Measurements from ENCODE around the gene DNAJC1. TPM values are rescaled to one million over a fixed set of nuclear protein-coding genes. Genes with fewer than 3 reads are reported as not detected.

The DNAJC1 gene
- polyA plus RNA-seq, 1 donor (not counting 4 experiments of a cell fraction or from before 2014, with no cell fraction given) = 24.8 TPM

GRCh38 chr10:21737106-21737505 lies 266.4 kb downstream of the DNAJC1 start:
- peaks cover 16 to 20% of the 10 kb centered on the region in 2 experiments for H3K36me3 ChIP-seq (ENCODE audit: control insufficient read depth in 2 of 2, extremely low read depth in 1 of 2, insufficient read depth in 2 of 2, low read length in 2 of 2)
- no peak overlapping the region for H3K27ac ChIP-seq (ENCODE audit: control insufficient read depth, insufficient read depth, low read length)
- no peak overlapping the region for H2AFZ ChIP-seq (ENCODE audit: control insufficient read depth, low read length)
- no peak overlapping the region for H3K4me2 ChIP-seq (ENCODE audit: control insufficient read depth, extremely low read depth, insufficient read depth, low read depth, low read length)
- H4K20me1 ChIP-seq (ENCODE audit: control insufficient read depth, extremely low read depth, insufficient read depth, low read length) = no peaks in the 10 kb centered on the region
- no peak overlapping the region for H3K9ac ChIP-seq (ENCODE audit: control insufficient read depth, extremely low read depth, insufficient read depth, low read length)
- no peak for FAIRE-seq
- no peaks in the 10 kb centered on the region for H3K9me3 ChIP-seq (ENCODE audit: control insufficient read depth, low read depth, low read length)
- no peak for TF ChIP-seq CTCF (optimal IDR thresholded peaks at IDR 0.05 in 1 of 3, IDR thresholded peaks at IDR 0.05 in 1 of 3, conservative IDR thresholded peaks at IDR 0.05 in 1 of 3; ENCODE audit: extremely low read depth in 1 of 3, insufficient read depth in 2 of 3, low read length in 3 of 3)
- TF ChIP-seq EZH2 (IDR thresholded peaks at IDR 0.05; ENCODE audit: low read length) = no peak
- no peaks in the 10 kb centered on the region for H3K9me1 ChIP-seq (ENCODE audit: control insufficient read depth, extremely low read depth, insufficient read depth, low read length)
- H3K4me3 ChIP-seq (ENCODE audit: control insufficient read depth in 2 of 3, extremely low read depth in 1 of 3, insufficient read depth in 2 of 3, low read depth in 1 of 3, low read length in 3 of 3) = no peak overlapping the region
- no peaks in the 10 kb centered on the region for H3K4me1 ChIP-seq (ENCODE audit: control insufficient read depth, extremely low read depth, insufficient read depth, low read length)
- H3K79me2 ChIP-seq (ENCODE audit: control insufficient read depth, insufficient read depth, low read length) = peaks cover 2% of the 10 kb centered on the region
- no peaks in the 10 kb centered on the region for H3K27me3 ChIP-seq (ENCODE audit: control insufficient read depth, extremely low read depth, insufficient read depth, low read length)
- dilution Hi-C loops (cut with MboI; ENCODE audit: extremely low pct_ligation_motif_present, low sequenced_read_pairs) = no loop called here
- DNase-seq (ENCODE audit: low read depth, low spot score) = no peak

DNA sequence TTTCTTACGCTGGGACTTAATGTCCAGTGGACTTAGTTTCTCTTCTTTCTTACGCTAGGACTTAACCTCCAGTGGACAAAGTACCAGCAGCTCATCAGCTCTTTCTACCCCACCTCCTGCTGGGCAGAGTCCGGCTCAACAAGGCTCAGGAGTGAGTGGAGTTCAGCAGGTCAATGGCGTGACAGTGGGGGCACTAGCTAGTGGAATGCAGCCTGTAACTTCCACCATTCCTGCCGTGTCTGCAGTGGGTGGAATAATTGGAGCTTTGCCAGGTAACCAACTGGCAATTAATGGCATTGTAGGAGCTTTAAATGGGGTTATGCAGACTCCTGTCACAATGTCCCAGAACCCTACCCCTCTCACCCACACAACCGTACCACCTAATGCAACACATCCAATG lies 269.8 kb downstream of the DNAJC1 start:
- dilution Hi-C loops (cut with MboI; ENCODE audit: extremely low pct_ligation_motif_present, low sequenced_read_pairs) = no loop called here
- Histone ChIP-seq H3K9me1 (ENCODE audit: control insufficient read depth, extremely low read depth, insufficient read depth, low read length) (no peaks in the 10 kb centered on the region), H3K27me3 (ENCODE audit: control insufficient read depth, extremely low read depth, insufficient read depth, low read length) (no peaks in the 10 kb centered on the region), H3K79me2 (ENCODE audit: control insufficient read depth, insufficient read depth, low read length) (peaks cover 2% of the 10 kb centered on the region), H3K36me3 (ENCODE audit: control insufficient read depth in 2 of 2, extremely low read depth in 1 of 2, insufficient read depth in 2 of 2, low read length in 2 of 2) (peaks cover 13 to 14% of the 10 kb centered on the region in 2 experiments), H2AFZ (ENCODE audit: control insufficient read depth, low read length) (no peak overlapping the region), H4K20me1 (ENCODE audit: control insufficient read depth, extremely low read depth, insufficient read depth, low read length) (no peaks in the 10 kb centered on the region), H3K4me1 (ENCODE audit: control insufficient read depth, extremely low read depth, insufficient read depth, low read length) (peaks cover 7% of the 10 kb centered on the region), H3K27ac (ENCODE audit: control insufficient read depth, insufficient read depth, low read length) (no peak overlapping the region), H3K4me2 (ENCODE audit: control insufficient read depth, extremely low read depth, insufficient read depth, low read depth, low read length) (no peak overlapping the region), H3K9ac (ENCODE audit: control insufficient read depth, extremely low read depth, insufficient read depth, low read length) (no peak overlapping the region), H3K4me3 (ENCODE audit: control insufficient read depth in 2 of 3, extremely low read depth in 1 of 3, insufficient read depth in 2 of 3, low read depth in 1 of 3, low read length in 3 of 3) (no peak overlapping the region), H3K9me3 (ENCODE audit: control insufficient read depth, low read depth, low read length) (no peaks in the 10 kb centered on the region)
- no peak for FAIRE-seq
- no peak for DNase-seq (ENCODE audit: low read depth, low spot score)
- TF ChIP-seq EZH2 (IDR thresholded peaks at IDR 0.05; ENCODE audit: low read length) (no peak), CTCF (optimal IDR thresholded peaks at IDR 0.05 in 1 of 3, IDR thresholded peaks at IDR 0.05 in 1 of 3, conservative IDR thresholded peaks at IDR 0.05 in 1 of 3; ENCODE audit: extremely low read depth in 1 of 3, insufficient read depth in 2 of 3, low read length in 3 of 3) (no peak)
